Cardiac atrium fibroblast (primary cell): ENCODE results near the gene GPRIN1. TPM values are rescaled to one million over a fixed set of nuclear protein-coding genes. Genes with fewer than 3 reads are reported as not detected.

Experiments
- total RNA-seq: library from RNA; depleted of rRNA; stranded (reverse); fragments of >200 nt; gene quantifications from 2 replicates; pipeline ENCODE4 v1.2.3, GENCODE V29; 2015

GPRIN1 gene
- 2.7 and 3.7 TPM in 2 replicates for total RNA-seq

GRCh38 chr5:176609724-176610434 lies at the start of gene GPRIN1:
TSS of gene GPRIN1 (minus strand) at chr5:176610156. CDS start at chr5:176599834, 10,322 bp downstream.

GRCh38 chr5:176647030-176647842 lies 37.3 kb upstream of the GPRIN1 start, which contains the start of gene TSPAN17:
TSS of gene TSPAN17 (plus strand) at chr5:176647484. CDS start at chr5:176647616, 132 bp downstream.

GRCh38 chr5:176629853-176630680 lies 20.1 kb upstream of the GPRIN1 start, which contains the start of the genes EIF4E1B and SNCB:
TSS of gene EIF4E1B (plus strand) at chr5:176630675. CDS start at chr5:176642788, 12,113 bp downstream.
TSS of gene SNCB (minus strand) at chr5:176630534. CDS start at chr5:176629654, 880 bp downstream.

DNA sequence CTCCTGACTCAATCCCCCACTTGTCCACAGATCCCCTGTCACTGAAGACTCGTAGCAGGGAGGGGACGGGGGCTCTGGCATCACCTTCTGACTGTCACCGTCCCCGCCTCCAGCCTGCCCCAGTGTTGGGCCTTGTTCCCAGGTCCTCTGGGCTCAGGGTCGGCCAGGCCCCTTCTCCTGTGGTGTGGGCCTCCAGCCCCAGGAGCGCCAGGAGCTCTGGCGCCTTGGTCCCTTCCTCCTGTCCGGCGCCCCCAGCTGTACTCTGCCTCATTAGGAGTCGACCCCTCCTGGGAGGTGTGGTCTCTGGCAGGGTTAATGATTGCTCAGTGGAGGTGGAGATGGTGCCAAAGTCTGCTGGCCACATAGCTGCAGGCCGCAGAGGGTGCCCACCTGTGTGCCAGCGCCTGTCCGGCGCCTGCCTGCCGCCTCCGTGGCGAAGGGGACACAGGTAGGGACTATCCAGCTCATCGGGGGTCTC lies 61.0 kb downstream of the GPRIN1 start, which contains the start of gene CDHR2:
CDHR2 (plus strand) TSS at position 376 of the 478 bp plus-strand sequence. CDS start 16,011 bp downstream, outside the sequence.

Other genes starting within 250 kb of the GPRIN1 start
- gene KIAA1191, start 248.4 kb downstream of the GPRIN1 start, total RNA-seq: 88.3 and 144 TPM in 2 replicates
- gene ARL10, start 244.7 kb downstream of the GPRIN1 start, total RNA-seq: 5.6 and 8.7 TPM in 2 replicates
- gene NOP16, start 221.6 kb downstream of the GPRIN1 start, total RNA-seq: 13.3 and 19.3 TPM in 2 replicates
- 85.7 and 124 TPM in 2 replicates for gene HIGD2A, start 221.4 kb downstream of the GPRIN1 start, total RNA-seq
- gene CLTB, start 193.6 kb downstream of the GPRIN1 start, total RNA-seq: 86.3 and 98.0 TPM in 2 replicates
- 32.7 and 35.2 TPM in 2 replicates for gene FAF2, start 161.8 kb downstream of the GPRIN1 start, total RNA-seq
- gene RNF44, start 72.8 kb downstream of the GPRIN1 start, total RNA-seq: 2.9 and 4.9 TPM in 2 replicates
- not detected in 2 replicates for gene CDHR2, start 60.8 kb downstream of the GPRIN1 start, total RNA-seq
- not detected in 2 replicates for gene SNCB, start 20.4 kb upstream of the GPRIN1 start, total RNA-seq
- not detected in 2 replicates for gene EIF4E1B, start 20.5 kb upstream of the GPRIN1 start, total RNA-seq
- 19.1 and 27.4 TPM in 2 replicates for gene TSPAN17, start 37.3 kb upstream of the GPRIN1 start, total RNA-seq
- 0.54 and 0.97 TPM in 2 replicates for gene UNC5A, start 200.4 kb upstream of the GPRIN1 start, total RNA-seq